ENCODE results near the gene COL8A2. TPM values are rescaled to one million over a fixed set of nuclear protein-coding genes. Genes with fewer than 3 reads are reported as not detected.
A peak's percentile ranks its signal among the peaks of the same experiment; 100 is the strongest.

The COL8A2 gene
- total and polyA plus RNA-seq, 2 of the 4 experiments (the other 2 are of a cell fraction): 0.54 to 1.1 TPM

DNA sequence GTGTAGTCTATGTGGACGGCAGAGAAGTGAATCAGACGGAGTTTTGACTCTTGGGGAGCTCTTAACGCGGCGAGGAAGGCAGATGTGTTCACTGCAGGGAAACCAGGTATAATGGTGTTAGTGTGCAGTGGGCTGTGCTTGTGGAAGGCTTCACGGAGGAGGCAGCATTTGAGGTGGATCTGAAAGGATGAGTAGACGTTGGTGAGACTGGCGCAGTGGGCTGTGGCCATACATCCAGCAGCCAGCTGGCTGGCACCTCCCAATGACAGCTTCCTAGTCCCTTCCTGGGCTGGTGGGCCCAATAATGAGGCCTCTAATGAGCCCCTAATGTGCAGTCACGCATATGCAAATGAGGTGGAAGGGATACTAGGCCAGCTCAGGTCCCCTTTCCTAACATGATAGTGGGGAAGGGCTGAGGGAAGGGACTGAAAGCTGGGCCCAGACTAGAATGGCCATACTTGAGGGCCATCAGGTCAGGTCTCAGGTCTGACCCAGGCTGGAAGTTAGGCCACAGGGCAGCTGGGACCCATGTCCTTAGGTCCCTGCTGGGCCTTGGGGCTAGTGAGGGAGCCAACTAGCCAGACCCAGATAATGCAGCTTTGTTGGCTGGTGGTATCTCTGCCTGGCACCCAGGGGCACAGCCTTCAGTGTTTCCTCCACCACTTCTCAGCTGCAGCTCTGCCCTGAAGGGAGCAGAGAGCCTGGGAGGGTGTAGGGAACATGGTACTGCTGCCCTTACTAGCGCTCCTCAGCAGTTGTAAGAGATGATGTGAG, 34.8 kb upstream of the COL8A2 start:
- peak overlapping the region; percentile 89; the same call in 1 of the 2 replicates for H3K27ac ChIP-seq (ENCODE audit: insufficient read depth, low read length)
- H2BK5ac ChIP-seq (ENCODE audit: low read depth, low read length, poor library complexity, severe bottlenecking): peak overlapping the region; percentile 54
- ATAC-seq (ENCODE audit: low read depth): no peak
- H4K8ac ChIP-seq (ENCODE audit: low read depth in 2 of 2, low read length in 2 of 2): peak overlapping the region; percentile 67 to 74; a peak in 2 of 4 replicates
- H3K56ac ChIP-seq (ENCODE audit: extremely low read depth, insufficient read depth, low read length): no peak overlapping the region
- peaks cover 26% of the 10 kb centered on the region for H3K4me1 ChIP-seq (ENCODE audit: control insufficient read depth, insufficient read depth, low read length)
- no peak overlapping the region for H4K91ac ChIP-seq (ENCODE audit: insufficient read depth, low read depth, low read length)
- no peak for DNase-seq
- H2BK15ac ChIP-seq (ENCODE audit: low read depth, low read length): no peak overlapping the region
- peaks cover 20% of the 10 kb centered on the region for H3K9me1 ChIP-seq (ENCODE audit: insufficient read depth, low read length)
- BruUV-seq (replicated peaks): no TSS peak
- H4K5ac ChIP-seq (ENCODE audit: low read depth, low read length): no peak overlapping the region
- peak overlapping the region; percentile 79; the same call in 1 of the 2 replicates for H3K9ac ChIP-seq (ENCODE audit: low read depth, low read length)
- dilution Hi-C loops (cut with HindIII; ENCODE audit: low sequenced_read_pairs, unreplicated experiment) (no loop called here), in situ Hi-C loops (cut with MboI; ENCODE audit: low sequenced_read_pairs) (no loop called here), intact Hi-C loops (cut with micrococcal nuclease) (loop anchor here (5.0 kb wide), 1 partner anchor 42 kb away; no protein-coding TSS in a partner anchor)
- ChIA-PET POLR2A (ENCODE audit: unreplicated experiment) (no interaction called here), CTCF (interaction anchor here (0.8 to 1.9 kb wide), 2 partner anchors 10 kb away, joined by 3 to 9 read pairs; partner anchors contain the start of gene TRAPPC3)
- no peak overlapping the region for H3K18ac ChIP-seq (ENCODE audit: low read depth, low read length)
- peaks cover 83% of the 10 kb centered on the region for H4K20me1 ChIP-seq (ENCODE audit: insufficient read depth, low read length)
- H2AK5ac ChIP-seq (ENCODE audit: low read depth, low read length): peak overlapping the region; percentile 43; the same call in 1 of the 2 replicates
- peaks cover 6 to 54% of the 10 kb centered on the region in 2 experiments; a peak in 3 of 4 replicates for H3K79me1 ChIP-seq (ENCODE audit: low read depth in 1 of 2, low read length in 2 of 2)
- peak overlapping the region; percentile 74 for H3K14ac ChIP-seq (replicated peaks; ENCODE audit: low read depth, low read length)
- H3K9me3 ChIP-seq (ENCODE audit: control insufficient read depth, insufficient read depth, low read length): no peaks in the 10 kb centered on the region
- TF ChIP-seq POLR2A (IDR thresholded peaks at IDR 0.05; ENCODE audit: low read depth, low read length) (no peak), NFE2L2 (IDR thresholded peaks at IDR 0.05; ENCODE audit: low read depth, low read length) (no peak), SMC3 (IDR thresholded peaks at IDR 0.05; ENCODE audit: low read depth, low read length) (no peak), RCOR1 (IDR thresholded peaks at IDR 0.05; ENCODE audit: insufficient replicate concordance, low read length) (no peak), BHLHE40 (IDR thresholded peaks at IDR 0.05; ENCODE audit: low read depth, low read length) (no peak), FOS (IDR thresholded peaks at IDR 0.05; ENCODE audit: low read depth, low read length) (no peak), MXI1 (IDR thresholded peaks at IDR 0.05; ENCODE audit: borderline replicate concordance, low read depth, low read length) (no peak), RAD21 (IDR thresholded peaks at IDR 0.05; ENCODE audit: low read length) (no peak), MAZ (IDR thresholded peaks at IDR 0.05; ENCODE audit: borderline replicate concordance, low read depth, low read length) (no peak)
- TF ChIP-seq, protein P1, sequence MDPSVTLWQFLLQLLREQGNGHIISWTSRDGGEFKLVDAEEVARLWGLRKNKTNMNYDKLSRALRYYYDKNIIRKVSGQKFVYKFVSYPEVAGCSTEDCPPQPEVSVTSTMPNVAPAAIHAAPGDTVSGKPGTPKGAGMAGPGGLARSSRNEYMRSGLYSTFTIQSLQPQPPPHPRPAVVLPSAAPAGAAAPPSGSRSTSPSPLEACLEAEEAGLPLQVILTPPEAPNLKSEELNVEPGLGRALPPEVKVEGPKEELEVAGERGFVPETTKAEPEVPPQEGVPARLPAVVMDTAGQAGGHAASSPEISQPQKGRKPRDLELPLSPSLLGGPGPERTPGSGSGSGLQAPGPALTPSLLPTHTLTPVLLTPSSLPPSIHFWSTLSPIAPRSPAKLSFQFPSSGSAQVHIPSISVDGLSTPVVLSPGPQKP (IDR thresholded peaks at IDR 0.05; ENCODE audit: borderline replicate concordance, low read depth, low read length): no peak
- TF ChIP-seq, protein P2, sequence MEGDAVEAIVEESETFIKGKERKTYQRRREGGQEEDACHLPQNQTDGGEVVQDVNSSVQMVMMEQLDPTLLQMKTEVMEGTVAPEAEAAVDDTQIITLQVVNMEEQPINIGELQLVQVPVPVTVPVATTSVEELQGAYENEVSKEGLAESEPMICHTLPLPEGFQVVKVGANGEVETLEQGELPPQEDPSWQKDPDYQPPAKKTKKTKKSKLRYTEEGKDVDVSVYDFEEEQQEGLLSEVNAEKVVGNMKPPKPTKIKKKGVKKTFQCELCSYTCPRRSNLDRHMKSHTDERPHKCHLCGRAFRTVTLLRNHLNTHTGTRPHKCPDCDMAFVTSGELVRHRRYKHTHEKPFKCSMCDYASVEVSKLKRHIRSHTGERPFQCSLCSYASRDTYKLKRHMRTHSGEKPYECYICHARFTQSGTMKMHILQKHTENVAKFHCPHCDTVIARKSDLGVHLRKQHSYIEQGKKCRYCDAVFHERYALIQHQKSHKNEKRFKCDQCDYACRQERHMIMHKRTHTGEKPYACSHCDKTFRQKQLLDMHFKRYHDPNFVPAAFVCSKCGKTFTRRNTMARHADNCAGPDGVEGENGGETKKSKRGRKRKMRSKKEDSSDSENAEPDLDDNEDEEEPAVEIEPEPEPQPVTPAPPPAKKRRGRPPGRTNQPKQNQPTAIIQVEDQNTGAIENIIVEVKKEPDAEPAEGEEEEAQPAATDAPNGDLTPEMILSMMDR (conservative IDR thresholded peaks at IDR 0.05; ENCODE audit: low read depth, low read length): no peak
- TF ChIP-seq, protein P3, sequence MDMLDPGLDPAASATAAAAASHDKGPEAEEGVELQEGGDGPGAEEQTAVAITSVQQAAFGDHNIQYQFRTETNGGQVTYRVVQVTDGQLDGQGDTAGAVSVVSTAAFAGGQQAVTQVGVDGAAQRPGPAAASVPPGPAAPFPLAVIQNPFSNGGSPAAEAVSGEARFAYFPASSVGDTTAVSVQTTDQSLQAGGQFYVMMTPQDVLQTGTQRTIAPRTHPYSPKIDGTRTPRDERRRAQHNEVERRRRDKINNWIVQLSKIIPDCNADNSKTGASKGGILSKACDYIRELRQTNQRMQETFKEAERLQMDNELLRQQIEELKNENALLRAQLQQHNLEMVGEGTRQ (IDR thresholded peaks at IDR 0.05; ENCODE audit: low read depth, low read length): no peak
- no peak overlapping the region for H2BK120ac ChIP-seq (ENCODE audit: low read depth, low read length)
- peak overlapping the region; percentile 73 for H3K4ac ChIP-seq (ENCODE audit: low read depth, low read length)
- peak overlapping the region; percentile 83 for H3K23ac ChIP-seq (ENCODE audit: low read depth, low read length)
- H2AFZ ChIP-seq (replicated peaks; ENCODE audit: low read length, poor library complexity): no peak overlapping the region
- peak overlapping the region; percentile 91 for H2AK9ac ChIP-seq (replicated peaks; ENCODE audit: low read depth, low read length, poor library complexity)
- H2BK20ac ChIP-seq (ENCODE audit: low read depth, low read length): no peak overlapping the region
- H3K4me2 ChIP-seq (ENCODE audit: low read depth, low read length): peak overlapping the region; percentile 81; the same call in 1 of the 2 replicates
- H3K27me3 ChIP-seq (ENCODE audit: control insufficient read depth, insufficient read depth, low read length): no peaks in the 10 kb centered on the region
- peaks cover 15% of the 10 kb centered on the region for H3K36me3 ChIP-seq (ENCODE audit: control insufficient read depth, insufficient read depth, low read length)
- H3K4me3 ChIP-seq (ENCODE audit: insufficient read depth, low read depth, low read length): no peak overlapping the region
- WGBS, 2 experiments (ENCODE audit: extremely low coverage in 2 of 2, insufficient read length in 1 of 2): 92% methylated on average over 7 of the region's 10 CpGs; no CpG with 5 or more reads in 1 of the 2 experiments
